ENCODE measurements around the gene REPS2. TPM values are rescaled to one million over a fixed set of nuclear protein-coding genes. Genes with fewer than 3 reads are reported as not detected.

REPS2 gene
- total and polyA plus RNA-seq, 8 donors: 12.6 to 19.5 (median 15.1) TPM

GRCh38 chrX:16914058-16914457, 32.4 kb upstream of the REPS2 start:
- Histone ChIP-seq H3K9me3 (no peaks in the 10 kb centered on the region), H3K27me3 (no peaks in the 10 kb centered on the region), H3K36me3 (no peaks in the 10 kb centered on the region), H3K4me1 (no peaks in the 10 kb centered on the region), H3K27ac (peak overlapping the region in 1 of 2 donors; percentile 18), H3K4me3 (no peak overlapping the region)
- intact Hi-C loops (cut with DNase I): no loop called here
- no peak for TF ChIP-seq CTCF (IDR thresholded peaks at IDR 0.05)
- DNase-seq (no peak), ATAC-seq (peak; percentile 65)

GRCh38 chrX:16916561-16916960, 29.9 kb upstream of the REPS2 start:
- Histone ChIP-seq H3K27me3 (peaks cover 0 to under 1% of the 10 kb centered on the region in 2 donors), H3K27ac (no peak overlapping the region), H3K9me3 (no peaks in the 10 kb centered on the region), H3K36me3 (no peaks in the 10 kb centered on the region), H3K4me3 (no peak overlapping the region), H3K4me1 (no peaks in the 10 kb centered on the region)
- no peak for DNase-seq
- TF ChIP-seq CTCF (IDR thresholded peaks at IDR 0.05): no peak
- ATAC-seq: no peak
- intact Hi-C loops (cut with DNase I): no loop called here

GRCh38 chrX:16917120-16917519, 29.3 kb upstream of the REPS2 start:
- no peaks in the 10 kb centered on the region for H3K36me3 ChIP-seq
- DNase-seq (no peak), ATAC-seq (no peak)
- intact Hi-C loops (cut with DNase I): no loop called here
- no peaks in the 10 kb centered on the region for H3K4me1 ChIP-seq
- no peak overlapping the region for H3K4me3 ChIP-seq
- no peaks in the 10 kb centered on the region for H3K9me3 ChIP-seq
- H3K27me3 ChIP-seq: peaks cover 0 to 2% of the 10 kb centered on the region in 2 donors
- no peak overlapping the region for H3K27ac ChIP-seq
- TF ChIP-seq CTCF (IDR thresholded peaks at IDR 0.05): no peak

- no peak overlapping the region for H3K4me3 ChIP-seq
- ATAC-seq (no peak), DNase-seq (no peak)
- no peaks in the 10 kb centered on the region for H3K4me1 ChIP-seq
- no peaks in the 10 kb centered on the region for H3K36me3 ChIP-seq
- H3K27ac ChIP-seq: no peak overlapping the region
- peaks cover 0 to 7% of the 10 kb centered on the region in 2 donors for H3K27me3 ChIP-seq
- H3K9me3 ChIP-seq: no peaks in the 10 kb centered on the region
- intact Hi-C loops (cut with DNase I): no loop called here
- no peak for TF ChIP-seq CTCF (IDR thresholded peaks at IDR 0.05)
Observed at GRCh38 chrX:16918979-16919378, 27.5 kb upstream of the REPS2 start.

GRCh38 chrX:16920075-16920474, 26.4 kb upstream of the REPS2 start:
- intact Hi-C loops (cut with DNase I): no loop called here
- TF ChIP-seq CTCF (IDR thresholded peaks at IDR 0.05): no peak
- no peaks in the 10 kb centered on the region for H3K9me3 ChIP-seq
- no peaks in the 10 kb centered on the region for H3K36me3 ChIP-seq
- no peak overlapping the region for H3K27ac ChIP-seq
- H3K4me1 ChIP-seq: no peaks in the 10 kb centered on the region
- H3K4me3 ChIP-seq: no peak overlapping the region
- no peak for ATAC-seq
- H3K27me3 ChIP-seq: peaks cover 0 to 13% of the 10 kb centered on the region in 2 donors
- DNase-seq: peak in 1 of 4 donors; percentile 48
